Activated T-cell treated with anti-CD3 and anti-CD28 coated beads, Interleukin-2, amount 50 U/mL, for 4 hours (primary cell): ENCODE measurements around the gene GNAS. TPM values are rescaled to one million over a fixed set of nuclear protein-coding genes. Genes with fewer than 3 reads are reported as not detected.

Experiments used
- ATAC-seq, 2 donors: fragments of 200-7000 bp; cut with Tn5 transposase; one replicate each; pipeline ENCODE4 v1.10.0; 2021
- DNase-seq: peaks from one replicate; pipeline ENCODE4 v3.0.0-alpha.2; 2020
- H3K27me3 Mint-ChIP-seq: one replicate; pipeline ENCODE4 v1.8.0; 2021; ENCODE audit warnings: low read depth, mixed read lengths
- H3K36me3 Mint-ChIP-seq: one replicate; pipeline ENCODE4 v1.8.0; 2022; ENCODE audit warnings: mixed read lengths; ENCODE audit not compliant: insufficient read depth
- H3K4me1 Mint-ChIP-seq: one replicate; pipeline ENCODE4 v1.8.0; 2021; ENCODE audit warnings: low read depth, mixed read lengths
- H3K4me3 Mint-ChIP-seq: one replicate; pipeline ENCODE4 v1.8.0; 2021; ENCODE audit warnings: mild to moderate bottlenecking, moderate library complexity, mixed read lengths
- H3K9me3 Mint-ChIP-seq: one replicate; pipeline ENCODE4 v1.8.0; 2021; ENCODE audit warnings: mixed read lengths
- total RNA-seq, 3 donors: library from RNA; stranded (reverse); gene quantifications; one replicate each; pipeline ENCODE4 v1.2.1, GENCODE V29; 2021

The GNAS gene
- total RNA-seq, 3 donors from 2014 or later: 390 to 448 (median 440) TPM

DNA sequence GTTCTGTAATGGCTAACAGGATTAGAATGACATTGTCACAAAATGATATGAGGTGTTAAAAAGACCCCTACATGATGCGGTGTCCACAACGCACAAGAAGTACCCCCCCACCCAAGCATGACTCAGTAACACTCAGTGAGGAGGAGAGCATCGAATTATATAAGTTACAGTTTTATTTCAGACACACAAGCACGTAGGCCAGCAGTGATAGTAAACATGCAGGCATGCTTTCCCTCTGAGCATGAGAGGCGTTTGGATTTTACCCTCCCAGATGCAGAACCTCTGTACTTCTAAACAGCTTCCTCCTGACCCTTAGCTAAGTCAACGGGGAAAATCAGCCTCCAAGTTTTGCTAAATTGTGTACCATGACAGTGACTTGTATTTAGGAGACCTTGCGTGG is 23.9 kb downstream of the GNAS start:
- DNase-seq (no peak), ATAC-seq (no peak)
- no peaks in the 10 kb centered on the region for H3K36me3 Mint-ChIP-seq
- no peaks in the 10 kb centered on the region for H3K9me3 Mint-ChIP-seq
- H3K27me3 Mint-ChIP-seq: no peaks in the 10 kb centered on the region
- peaks cover 11% of the 10 kb centered on the region for H3K4me1 Mint-ChIP-seq
- no peak overlapping the region for H3K4me3 Mint-ChIP-seq

DNA sequence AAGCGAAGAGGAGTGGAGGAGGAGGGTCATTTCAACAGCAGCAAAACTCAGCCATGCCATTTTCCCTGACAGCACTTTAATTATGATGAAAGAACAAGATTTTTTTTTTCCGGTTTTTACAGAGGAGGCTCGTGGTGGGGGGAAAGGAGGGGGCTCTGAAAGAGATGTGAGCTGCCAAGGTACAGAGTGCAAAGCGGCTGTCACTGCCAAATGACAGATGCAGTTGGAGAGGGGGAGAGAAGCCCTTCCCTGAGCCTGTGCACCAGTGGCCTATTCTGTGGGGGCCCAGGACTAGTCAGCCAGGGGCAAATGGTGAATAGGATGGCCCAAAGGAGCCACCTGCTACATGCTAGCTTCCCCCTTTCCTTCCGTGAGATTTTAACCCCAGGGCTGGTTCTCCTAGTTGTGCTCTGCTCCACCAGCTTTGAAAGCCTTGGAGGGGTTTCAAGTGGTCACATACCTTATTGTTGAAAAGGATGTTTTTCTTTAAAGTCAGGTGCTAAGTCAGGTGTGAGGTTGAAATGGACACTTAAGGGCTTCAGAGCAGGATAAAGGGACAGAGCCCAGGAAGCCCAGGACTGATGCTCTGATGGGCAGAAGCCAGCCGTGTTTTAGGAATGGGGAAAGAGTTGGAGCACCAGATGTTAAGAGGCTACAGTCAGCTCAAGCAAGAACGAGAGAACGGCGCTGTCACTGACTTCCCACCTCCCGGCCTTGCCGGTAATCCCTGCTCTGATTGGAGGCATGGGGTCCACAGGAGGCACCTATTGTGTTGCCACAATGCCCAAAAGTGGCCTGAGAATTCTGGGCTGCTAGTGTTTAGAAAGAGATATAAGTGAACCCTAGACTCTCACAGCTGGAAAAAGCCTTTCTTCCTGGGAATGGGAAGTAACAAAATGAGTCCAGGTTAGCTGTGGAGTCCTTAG is 24.8 kb downstream of the GNAS start:
- Mint-ChIP-seq H3K36me3 (no peaks in the 10 kb centered on the region), H3K27me3 (no peaks in the 10 kb centered on the region), H3K4me3 (no peak overlapping the region), H3K4me1 (peaks cover 11% of the 10 kb centered on the region), H3K9me3 (no peaks in the 10 kb centered on the region)
- DNase-seq (no peak), ATAC-seq (no peak)

DNA sequence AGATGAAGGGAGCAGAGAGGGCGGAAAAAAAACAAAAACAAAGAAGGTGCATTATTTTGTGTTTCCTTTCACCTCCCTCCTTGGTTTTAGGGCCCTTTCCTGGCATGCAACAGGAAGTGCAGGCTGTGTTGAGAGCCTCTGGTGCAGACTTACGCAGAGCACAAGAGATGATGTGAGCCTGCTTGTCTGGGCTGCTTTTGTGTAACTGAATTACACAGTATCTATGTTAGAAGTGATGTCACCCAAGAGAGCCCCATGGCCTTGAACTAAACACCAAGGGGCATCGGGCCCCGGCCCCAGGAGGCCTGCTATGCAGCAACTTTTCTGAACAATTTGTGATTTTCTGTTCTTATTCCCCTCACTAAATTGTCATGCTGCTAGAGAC is 25.5 kb downstream of the GNAS start:
- Mint-ChIP-seq H3K9me3 (no peaks in the 10 kb centered on the region), H3K4me3 (no peak overlapping the region), H3K36me3 (no peaks in the 10 kb centered on the region), H3K4me1 (peaks cover 11% of the 10 kb centered on the region), H3K27me3 (no peaks in the 10 kb centered on the region)
- ATAC-seq: peak; percentile 50 to 53
- no peak for DNase-seq

DNA sequence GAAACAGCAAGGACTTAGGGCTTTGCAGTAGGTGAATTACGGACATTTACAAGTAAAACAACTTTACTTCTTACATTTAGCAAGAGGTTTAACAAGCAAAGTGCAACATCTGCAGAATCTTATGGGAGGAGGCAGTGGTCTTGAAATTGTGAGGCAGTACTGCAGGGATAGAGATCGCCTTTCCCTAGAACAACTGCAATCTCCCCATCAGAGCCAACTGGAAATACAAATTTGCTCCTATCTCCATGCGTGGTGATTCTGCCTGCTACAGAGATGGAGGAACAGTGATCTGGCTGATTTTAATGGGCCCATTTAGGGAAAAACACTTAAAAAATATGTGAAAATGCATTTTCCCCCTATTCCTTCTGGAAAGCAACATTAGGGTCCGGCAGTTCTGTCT is 25.9 kb downstream of the GNAS start:
- H3K36me3 Mint-ChIP-seq: no peaks in the 10 kb centered on the region
- ATAC-seq (no peak), DNase-seq (no peak)
- H3K4me1 Mint-ChIP-seq: peaks cover 11% of the 10 kb centered on the region
- no peak overlapping the region for H3K4me3 Mint-ChIP-seq
- no peaks in the 10 kb centered on the region for H3K27me3 Mint-ChIP-seq
- H3K9me3 Mint-ChIP-seq: no peaks in the 10 kb centered on the region

DNA sequence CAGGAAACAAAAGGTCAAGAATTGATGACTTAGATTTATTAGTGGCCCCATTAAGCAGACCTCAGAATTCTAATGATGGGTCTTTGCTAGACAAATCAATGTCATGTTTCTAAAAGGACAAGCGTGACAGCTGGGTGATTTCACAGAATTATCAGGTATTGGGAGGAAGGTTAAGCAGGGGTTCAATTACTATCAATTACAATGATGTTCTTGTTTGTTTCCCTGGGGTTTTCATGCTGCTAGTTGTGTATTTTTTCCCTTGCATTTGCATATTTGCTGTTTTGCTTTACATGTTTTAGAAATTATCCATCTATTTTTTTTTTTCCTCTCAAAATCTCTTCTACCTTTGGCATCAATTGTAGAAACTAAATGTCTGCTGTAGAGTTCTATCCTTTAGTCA is 27.9 kb downstream of the GNAS start:
- no peak for ATAC-seq
- DNase-seq: no peak
- H3K4me3 Mint-ChIP-seq: no peak overlapping the region
- no peaks in the 10 kb centered on the region for H3K9me3 Mint-ChIP-seq
- H3K36me3 Mint-ChIP-seq: no peaks in the 10 kb centered on the region
- H3K4me1 Mint-ChIP-seq: peaks cover 11% of the 10 kb centered on the region
- no peaks in the 10 kb centered on the region for H3K27me3 Mint-ChIP-seq

DNA sequence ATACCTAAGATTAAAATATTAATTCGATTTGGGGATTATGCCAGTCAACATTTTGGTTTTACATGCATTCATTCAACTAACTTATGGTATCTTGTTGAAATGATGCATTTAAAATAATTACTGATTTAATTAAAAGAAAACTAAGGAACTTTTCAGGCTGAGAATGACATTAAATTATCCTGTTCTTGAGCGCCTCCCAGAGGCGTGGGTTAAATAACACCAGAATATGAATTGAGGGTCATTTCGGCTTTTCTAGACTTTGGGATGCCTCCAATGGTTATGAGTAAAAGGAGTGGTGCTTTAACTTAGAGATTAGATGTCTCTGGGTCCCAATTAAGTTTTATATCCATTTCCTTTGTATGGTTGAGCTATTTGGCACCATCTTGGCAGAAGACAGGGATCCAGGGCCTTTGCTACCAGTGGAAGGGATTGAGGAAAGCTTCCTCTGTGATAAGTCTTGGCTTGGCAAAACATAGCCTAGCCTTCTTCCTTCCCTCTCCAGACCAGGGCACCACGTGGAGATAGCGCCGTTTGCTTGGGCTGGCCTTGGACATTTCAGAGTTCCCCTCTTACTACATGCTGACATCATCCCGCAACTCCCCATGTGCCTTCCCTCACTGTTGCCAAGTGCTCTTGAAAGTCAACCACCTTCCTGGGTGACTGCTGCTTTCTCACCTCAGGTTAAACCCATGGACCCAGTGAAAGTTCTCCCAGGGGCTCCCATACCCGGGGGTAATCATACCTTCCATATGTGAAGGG is 28.7 kb downstream of the GNAS start:
- no peak overlapping the region for H3K4me3 Mint-ChIP-seq
- ATAC-seq: no peak
- no peaks in the 10 kb centered on the region for H3K9me3 Mint-ChIP-seq
- no peaks in the 10 kb centered on the region for H3K36me3 Mint-ChIP-seq
- H3K27me3 Mint-ChIP-seq: no peaks in the 10 kb centered on the region
- peaks cover 14% of the 10 kb centered on the region for H3K4me1 Mint-ChIP-seq
- DNase-seq: no peak

DNA sequence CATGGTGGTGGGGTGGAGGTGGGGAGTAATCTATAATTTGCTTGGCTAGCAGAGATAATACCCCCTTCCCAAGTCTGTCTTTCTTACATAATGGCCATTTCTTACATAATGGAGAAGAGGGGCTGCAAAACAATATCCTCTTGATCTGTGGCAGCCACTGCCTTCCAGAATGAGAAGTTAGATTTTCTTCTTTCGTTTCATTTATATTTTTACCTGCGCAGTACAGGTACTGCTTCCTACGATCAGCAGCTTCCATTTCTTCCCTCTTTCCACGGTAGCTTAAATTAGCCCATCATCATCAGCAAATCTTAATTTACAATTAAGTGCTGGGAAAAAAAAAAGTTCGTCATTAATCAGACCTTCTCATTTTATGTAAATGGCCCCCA is 30.2 kb downstream of the GNAS start:
- Mint-ChIP-seq H3K36me3 (no peaks in the 10 kb centered on the region), H3K27me3 (no peaks in the 10 kb centered on the region), H3K9me3 (no peaks in the 10 kb centered on the region), H3K4me3 (no peak overlapping the region), H3K4me1 (peaks cover 21% of the 10 kb centered on the region)
- DNase-seq: no peak
- no peak for ATAC-seq

DNA sequence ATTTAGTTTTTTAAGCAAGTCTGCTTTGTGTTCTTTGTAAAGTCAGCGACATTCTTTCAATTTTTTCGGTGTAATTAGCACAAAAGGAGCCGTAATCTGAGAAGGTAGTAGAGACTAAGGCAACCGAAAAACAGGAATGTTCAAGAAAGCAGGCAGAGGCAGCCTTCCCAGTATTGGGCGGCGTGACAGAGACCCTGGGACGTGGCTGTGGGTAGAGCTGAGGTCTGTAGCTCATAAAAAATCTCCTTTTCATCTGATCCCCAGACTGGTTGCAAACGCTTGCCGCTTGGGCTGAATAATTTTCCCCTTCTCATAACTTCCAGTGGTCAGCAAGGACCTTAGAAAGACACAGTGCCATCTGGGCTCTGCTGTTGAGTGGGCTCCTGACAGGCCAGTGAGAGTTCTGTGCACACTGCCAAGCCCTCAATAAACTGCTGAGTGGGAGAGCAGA is 30.8 kb downstream of the GNAS start:
- Mint-ChIP-seq H3K4me3 (no peak overlapping the region), H3K4me1 (peaks cover 16% of the 10 kb centered on the region), H3K27me3 (no peaks in the 10 kb centered on the region), H3K9me3 (no peaks in the 10 kb centered on the region), H3K36me3 (no peaks in the 10 kb centered on the region)
- DNase-seq: no peak
- no peak for ATAC-seq

DNA sequence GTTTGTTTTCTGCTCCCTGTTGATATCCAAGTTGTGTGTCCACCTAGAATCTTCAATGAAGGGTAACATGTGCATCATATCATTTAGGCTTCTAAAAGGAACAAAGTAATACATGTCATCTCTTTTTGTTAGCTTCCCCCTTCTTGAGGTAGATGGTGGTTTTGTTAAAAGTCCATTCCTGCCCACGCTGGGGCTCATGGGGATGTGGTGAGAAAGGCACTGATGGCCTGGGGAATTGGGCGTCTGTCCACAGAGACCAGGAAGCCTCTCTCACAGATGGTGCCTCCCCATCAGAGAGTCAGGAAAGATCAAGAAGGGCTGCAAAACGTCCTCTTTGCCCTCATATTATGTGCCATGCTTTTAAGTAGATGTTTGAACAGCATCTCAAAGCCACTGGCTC is 32.5 kb downstream of the GNAS start:
- peaks cover 15% of the 10 kb centered on the region for H3K4me1 Mint-ChIP-seq
- no peak for ATAC-seq
- no peak overlapping the region for H3K4me3 Mint-ChIP-seq
- no peaks in the 10 kb centered on the region for H3K27me3 Mint-ChIP-seq
- no peaks in the 10 kb centered on the region for H3K36me3 Mint-ChIP-seq
- DNase-seq: no peak
- H3K9me3 Mint-ChIP-seq: no peaks in the 10 kb centered on the region

DNA sequence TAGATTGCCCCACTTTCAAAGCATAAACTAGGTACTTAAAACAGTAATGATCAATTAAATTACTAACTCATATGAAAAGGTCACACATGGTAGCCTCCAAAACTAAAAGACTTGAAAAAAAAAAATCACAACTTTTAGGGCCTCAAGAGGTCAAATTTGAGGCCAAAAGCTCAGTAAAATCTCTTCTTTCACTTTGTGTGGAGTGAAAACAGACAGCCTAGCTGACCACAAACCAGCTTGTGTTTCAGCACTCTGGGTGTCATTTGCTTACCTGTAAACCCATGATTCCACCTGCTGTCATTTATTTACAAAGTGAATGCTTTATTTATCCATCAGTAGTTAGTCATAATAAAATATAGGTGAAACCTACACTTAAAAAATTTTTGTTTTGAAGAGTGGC is 34.0 kb downstream of the GNAS start:
- DNase-seq (no peak), ATAC-seq (no peak)
- H3K36me3 Mint-ChIP-seq: no peaks in the 10 kb centered on the region
- H3K9me3 Mint-ChIP-seq: no peaks in the 10 kb centered on the region
- H3K4me1 Mint-ChIP-seq: peaks cover 15% of the 10 kb centered on the region
- no peaks in the 10 kb centered on the region for H3K27me3 Mint-ChIP-seq
- no peak overlapping the region for H3K4me3 Mint-ChIP-seq

DNA sequence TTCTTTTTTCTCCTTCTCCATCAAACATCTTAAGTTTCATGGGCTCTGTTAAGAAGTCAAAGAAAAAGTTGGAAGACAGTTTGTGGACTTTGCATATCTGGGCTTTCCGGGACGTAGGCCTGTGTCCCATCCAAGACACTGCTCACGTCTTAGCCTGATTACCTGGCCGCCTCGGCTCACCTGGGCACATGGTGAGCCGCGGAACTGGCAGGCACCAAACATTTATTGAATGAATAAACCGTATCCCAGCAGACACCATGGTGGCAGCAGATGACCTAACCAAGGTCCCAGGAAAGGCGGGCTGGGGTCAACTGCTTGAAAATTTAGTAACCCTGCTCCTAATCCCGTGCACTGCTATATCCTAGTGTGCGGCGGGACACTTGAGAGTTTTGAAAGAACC is 35.6 kb downstream of the GNAS start:
- ATAC-seq: no peak
- Mint-ChIP-seq H3K36me3 (no peaks in the 10 kb centered on the region), H3K9me3 (no peaks in the 10 kb centered on the region)

DNA sequence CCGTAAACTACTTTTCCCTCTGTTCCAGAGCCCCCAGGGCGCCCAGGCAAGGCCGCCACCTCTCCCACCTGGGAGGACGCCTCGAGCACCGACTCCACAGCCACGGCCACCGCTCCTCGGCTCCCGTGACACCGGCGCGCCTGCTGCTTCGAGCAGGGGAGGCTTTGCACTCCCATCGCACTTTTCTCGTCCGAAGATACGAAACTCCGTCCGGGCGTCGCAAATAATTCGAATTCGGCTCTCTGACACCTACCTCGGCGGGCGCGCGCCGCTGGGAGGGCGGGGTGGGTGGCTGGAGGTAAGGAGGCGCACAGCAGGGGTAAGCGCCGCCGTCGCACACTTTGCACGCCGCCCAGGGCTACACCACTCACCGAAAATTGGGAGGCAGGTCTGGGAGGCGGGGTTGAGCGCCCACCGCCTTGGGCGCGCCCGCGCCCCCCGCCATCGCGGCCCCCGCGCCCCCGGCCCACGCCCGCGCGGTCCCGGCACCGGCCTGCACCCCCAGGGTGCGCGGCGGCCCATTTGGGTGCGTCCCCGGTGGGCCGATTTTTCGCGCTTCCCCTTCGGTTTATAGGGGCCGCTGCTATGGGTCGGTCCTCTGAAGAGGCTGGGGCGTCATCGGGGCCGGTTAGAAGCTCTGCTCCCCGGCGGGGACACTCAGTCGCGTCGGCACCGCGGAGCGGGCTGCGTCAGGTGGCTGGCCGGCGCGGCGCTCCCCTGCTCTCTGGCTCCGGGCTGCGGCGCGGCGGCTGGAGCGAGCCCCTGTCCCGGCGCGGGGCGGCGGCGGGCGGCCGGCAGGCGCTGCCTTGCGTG is 36.2 kb downstream of the GNAS start:
- peaks cover 24% of the 10 kb centered on the region for H3K4me1 Mint-ChIP-seq
- H3K9me3 Mint-ChIP-seq: no peaks in the 10 kb centered on the region
- no peaks in the 10 kb centered on the region for H3K27me3 Mint-ChIP-seq
- H3K4me3 Mint-ChIP-seq: peak overlapping the region; percentile 82
- H3K36me3 Mint-ChIP-seq: no peaks in the 10 kb centered on the region
- ATAC-seq (peak; percentile 61 to 66), DNase-seq (peak; percentile 79)

More for the DNA sequence above, 35.6 kb downstream of the GNAS start:
- peak overlapping the region; percentile 82 for H3K4me3 Mint-ChIP-seq
- DNase-seq: no peak
- H3K4me1 Mint-ChIP-seq: peaks cover 20% of the 10 kb centered on the region
- no peaks in the 10 kb centered on the region for H3K27me3 Mint-ChIP-seq

DNA sequence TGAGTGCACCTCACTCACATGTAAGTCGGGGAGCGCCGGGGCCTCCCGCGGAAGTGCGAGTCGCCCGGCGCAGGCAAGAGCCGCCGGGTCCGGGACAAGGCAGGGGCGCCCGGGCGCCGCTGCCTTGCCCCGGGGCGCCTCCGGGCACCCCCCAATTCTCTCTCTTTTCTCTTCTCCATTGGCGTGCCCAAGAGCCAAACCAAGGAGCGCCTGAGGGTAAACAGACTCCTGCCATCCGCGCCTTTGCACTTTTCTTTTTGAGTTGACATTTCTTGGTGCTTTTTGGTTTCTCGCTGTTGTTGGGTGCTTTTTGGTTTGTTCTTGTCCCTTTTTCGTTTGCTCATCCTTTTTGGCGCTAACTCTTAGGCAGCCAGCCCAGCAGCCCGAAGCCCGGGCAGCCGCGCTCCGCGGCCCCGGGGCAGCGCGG is 36.8 kb downstream of the GNAS start:
- Mint-ChIP-seq H3K4me3 (peak overlapping the region; percentile 89), H3K4me1 (peaks cover 31% of the 10 kb centered on the region), H3K9me3 (no peaks in the 10 kb centered on the region), H3K27me3 (no peaks in the 10 kb centered on the region), H3K36me3 (no peaks in the 10 kb centered on the region)
- ATAC-seq: no peak
- DNase-seq: no peak

DNA sequence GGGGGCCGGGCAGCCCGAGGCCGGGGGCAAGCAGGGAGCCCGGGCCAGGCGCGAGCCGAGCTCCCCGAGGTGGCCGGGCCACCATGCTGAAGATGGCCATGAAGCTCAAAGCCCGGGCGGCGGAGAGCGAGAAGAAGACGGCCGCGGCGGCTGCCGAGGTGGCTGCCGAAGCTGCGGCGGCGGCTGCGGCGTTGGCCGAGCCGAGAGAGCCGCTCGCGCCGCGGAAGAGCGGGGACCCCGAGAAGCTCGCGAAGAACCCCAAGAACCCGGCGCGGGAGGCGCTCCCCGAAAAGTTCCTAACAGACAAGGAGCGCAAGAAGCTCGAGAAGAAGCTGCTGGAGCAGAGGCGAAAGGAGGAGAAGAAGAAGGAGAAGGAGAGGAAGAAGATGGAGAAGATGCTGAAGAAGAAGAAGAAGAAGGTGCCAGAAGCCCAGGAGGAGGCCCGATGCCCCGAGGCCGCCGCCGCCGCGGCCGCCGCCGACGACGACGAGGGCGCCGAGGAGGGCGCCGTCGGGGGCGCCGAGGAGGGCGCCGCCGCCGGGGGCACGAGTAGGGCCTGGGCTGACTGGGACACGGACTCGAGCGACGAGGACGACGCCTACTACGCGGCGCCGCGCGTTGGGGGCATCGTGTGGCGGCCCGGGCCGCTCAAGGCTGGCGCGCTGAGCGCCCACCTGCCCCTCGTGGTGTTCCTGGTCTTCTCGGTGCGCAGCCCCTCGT is 37.4 kb downstream of the GNAS start:
- Mint-ChIP-seq H3K4me3 (peak overlapping the region; percentile 89), H3K9me3 (no peaks in the 10 kb centered on the region), H3K4me1 (peaks cover 37% of the 10 kb centered on the region), H3K36me3 (no peaks in the 10 kb centered on the region), H3K27me3 (no peaks in the 10 kb centered on the region)
- ATAC-seq (peak in 1 of 2 donors; percentile 1), DNase-seq (peak; percentile 45)
